Stimulated activated naive CD8-positive, alpha-beta T cell treated with anti-CD3 and anti-CD28 coated beads, Interleukin-15, Interleukin-2, amounts not matched to agents 100 U/mL and 50 U/mL, for 24 hours (primary cell): Measurements from ENCODE around the gene DDX3Y.

Source experiments
- ATAC-seq: fragments of 150-1000 bp; cut with Tn5 transposase; one replicate; pipeline ENCODE4 v1.10.0; 2021
- DNase-seq: peaks from one replicate; pipeline ENCODE4 v3.0.0; 2021

DDX3Y gene

DNA sequence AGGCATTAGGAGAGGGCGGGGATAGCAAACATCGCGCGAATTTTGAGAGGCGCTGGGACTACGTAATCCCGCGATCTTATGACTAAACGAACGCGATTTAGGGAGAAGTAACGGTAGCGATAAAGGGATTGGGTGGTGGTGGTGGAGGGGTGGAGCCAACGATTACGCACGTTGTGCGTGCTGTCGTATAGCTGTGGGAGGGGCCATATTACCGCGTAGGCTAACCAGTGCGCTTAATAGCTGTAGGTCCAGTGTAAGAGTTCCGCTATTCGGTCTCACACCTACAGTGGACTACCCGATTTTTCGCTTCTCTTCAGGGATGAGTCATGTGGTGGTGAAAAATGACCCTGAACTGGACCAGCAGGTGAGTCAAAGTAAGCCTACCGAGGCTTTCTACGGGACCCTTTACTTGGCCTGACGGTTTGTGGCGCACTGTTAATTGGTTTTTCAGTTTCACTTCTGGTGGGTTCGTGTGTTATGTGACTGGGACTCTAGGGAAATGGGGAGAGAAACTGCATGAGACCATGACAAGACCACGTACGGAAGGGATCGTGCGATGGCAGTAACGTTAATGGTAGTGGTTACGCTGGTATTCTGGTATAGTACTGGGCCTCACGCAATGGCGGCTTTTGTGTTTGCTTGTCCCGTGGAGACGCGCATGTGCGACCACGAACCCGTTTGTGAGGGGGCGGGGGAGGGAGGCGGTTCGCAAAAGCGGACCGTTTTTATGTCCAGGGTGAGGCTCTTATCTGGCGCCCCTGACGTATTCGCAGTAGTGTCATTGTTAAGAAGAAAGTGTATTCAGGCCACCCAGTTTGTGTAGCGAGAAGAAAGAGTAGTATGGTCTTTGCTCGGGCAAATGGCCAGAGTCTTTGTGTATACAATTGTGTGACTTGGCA lies at the start of gene DDX3Y:
Gene DDX3Y (plus strand): TSS at position 251 of the 899 bp plus-strand sequence. CDS start 69 bp downstream, at position 320.
- DNase-seq, result peak; percentile 80
- ATAC-seq, result peak; percentile 97

DNA sequence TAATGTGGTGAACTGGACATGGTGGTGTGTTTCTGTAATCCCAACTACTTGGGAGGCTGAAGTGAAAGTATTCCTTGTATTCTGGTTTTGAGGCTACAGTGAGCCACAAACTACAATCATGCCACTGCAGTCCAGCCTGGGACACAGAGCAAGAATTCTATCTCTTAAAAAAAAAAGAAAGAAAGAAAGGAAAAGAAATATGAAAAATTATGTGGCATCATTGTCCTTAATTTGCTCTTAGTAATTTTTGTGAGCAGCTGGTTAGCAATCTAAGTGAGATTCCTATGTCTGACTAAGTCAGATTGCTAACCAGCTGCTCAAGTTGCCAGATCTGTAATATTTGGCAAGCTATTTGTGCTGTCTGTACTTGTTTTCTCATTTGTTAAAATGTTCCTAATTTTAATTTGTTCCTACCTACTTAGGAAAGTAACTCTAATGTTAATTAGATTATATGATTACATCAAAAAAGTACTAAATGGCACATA lies 48.8 kb upstream of the DDX3Y start:
- ATAC-seq (no peak), DNase-seq (no peak)

DNA sequence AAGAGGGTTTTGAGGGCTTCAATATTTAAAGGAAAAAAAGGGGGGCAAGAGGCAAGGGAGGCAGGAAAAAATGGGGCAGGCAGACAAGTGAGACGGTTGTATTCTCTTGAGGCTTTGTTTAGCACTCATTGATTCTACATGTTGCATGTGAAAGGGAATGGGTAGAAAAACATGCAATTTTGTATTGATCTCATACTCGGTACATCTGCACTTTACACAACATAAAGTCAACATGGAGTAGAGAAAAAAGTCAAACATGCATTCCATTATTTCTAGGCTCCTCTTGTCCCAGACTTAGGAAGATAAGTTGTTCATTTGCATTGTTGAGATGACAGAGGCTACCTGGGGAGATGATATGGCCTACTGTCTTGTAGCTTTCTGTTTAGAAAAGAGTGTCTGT lies 36.7 kb upstream of the DDX3Y start:
- ATAC-seq, result no peak

DNA sequence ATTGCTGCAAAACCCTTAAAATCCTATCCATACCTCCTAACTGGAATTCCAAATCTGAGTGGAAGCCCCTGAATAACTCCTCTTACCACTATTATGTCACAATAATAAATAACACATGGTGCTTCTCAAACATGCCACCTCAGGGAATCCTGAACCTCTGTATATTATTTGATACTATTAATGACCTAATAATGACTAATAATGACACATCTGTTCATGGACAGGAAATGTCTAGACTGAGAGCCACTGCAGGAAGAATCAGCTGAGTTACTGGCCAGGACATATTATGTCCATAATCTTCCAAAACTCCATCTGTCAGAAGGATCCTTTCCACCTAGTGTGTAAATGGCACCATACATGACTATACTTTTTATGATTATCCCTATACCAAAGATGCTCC lies 7.7 kb upstream of the DDX3Y start:
- no peak for DNase-seq
- ATAC-seq, result no peak

More for the DNA sequence above, 36.7 kb upstream of the DDX3Y start:
- DNase-seq, result no peak

DNA sequence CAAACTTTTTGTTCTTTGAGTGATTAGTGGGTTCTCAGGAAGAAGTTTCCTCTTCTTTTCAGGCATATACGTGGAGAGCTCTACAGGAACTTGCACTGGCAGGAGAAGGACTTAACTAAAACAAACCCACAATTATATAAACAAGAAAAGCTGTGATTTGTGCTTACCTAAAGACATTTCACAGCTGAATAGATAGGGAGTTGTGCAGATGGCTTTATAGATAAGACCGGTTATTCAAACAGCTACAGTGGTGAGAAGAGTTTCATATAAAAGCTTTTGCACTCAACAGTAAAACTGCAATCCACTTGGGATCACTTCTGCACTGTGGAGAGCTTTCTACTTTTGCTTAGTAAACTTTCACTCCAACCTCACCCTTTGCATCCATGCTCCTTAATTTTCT lies 6.1 kb upstream of the DDX3Y start:
- DNase-seq, result no peak

DNA sequence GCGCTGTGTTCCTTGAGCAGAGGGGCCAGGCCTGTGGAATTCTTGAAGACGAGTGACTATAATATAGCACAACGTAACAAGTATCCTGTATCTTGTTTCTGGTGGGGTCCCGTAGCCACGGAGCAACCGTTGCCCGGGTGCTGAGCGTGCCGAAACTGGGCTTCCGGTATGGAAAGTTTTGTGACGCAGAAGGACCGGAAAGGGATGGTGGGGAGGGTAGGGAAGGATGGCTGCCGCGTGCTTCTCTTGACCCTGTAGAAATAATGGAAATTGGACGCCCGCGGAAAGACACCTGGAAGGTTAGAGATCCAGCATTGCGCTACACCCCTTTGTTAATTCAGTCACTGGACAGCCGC lies 827 bp downstream of the DDX3Y start:
- DNase-seq (peak; percentile 75), ATAC-seq (peak; percentile 66)

More for the DNA sequence above, 6.1 kb upstream of the DDX3Y start:
- ATAC-seq, result no peak

DNA sequence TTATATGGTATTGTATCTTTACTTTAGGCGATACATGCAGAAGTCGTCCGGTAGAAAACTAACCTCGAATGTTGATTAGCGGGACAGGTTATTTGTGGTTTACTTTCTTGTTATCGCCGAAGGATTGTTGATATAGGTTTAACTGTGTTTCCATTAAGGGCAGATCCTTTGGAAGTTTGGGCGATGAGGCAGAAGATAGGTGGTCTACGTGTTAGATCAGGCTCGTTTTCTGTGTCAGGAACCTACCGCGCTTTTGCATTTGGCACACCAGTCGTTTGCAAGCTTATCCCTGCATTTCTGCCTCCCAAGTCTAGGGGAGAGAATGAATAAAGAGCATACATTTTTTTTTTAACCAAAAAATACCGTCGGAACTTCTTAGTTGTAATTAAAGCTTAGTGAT lies 1.2 kb downstream of the DDX3Y start:
- ATAC-seq (no peak), DNase-seq (no peak)

DNA sequence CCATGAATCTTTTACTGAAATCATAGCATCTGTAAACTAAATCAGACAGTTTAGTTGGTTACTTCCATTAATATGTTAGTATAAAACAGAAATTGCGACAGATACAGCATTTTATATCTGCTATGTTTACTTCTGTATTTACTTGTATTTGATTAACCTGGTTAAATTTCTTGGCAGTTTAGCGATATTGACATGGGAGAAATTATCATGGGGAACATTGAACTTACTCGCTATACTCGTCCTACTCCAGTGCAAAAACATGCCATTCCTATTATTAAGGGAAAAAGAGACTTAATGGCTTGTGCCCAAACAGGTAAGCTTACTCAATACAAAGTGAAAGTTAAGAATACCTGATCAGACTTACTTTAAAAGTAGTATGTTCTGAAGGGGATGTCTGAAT lies 8.9 kb downstream of the DDX3Y start:
- no peak for ATAC-seq

DNA sequence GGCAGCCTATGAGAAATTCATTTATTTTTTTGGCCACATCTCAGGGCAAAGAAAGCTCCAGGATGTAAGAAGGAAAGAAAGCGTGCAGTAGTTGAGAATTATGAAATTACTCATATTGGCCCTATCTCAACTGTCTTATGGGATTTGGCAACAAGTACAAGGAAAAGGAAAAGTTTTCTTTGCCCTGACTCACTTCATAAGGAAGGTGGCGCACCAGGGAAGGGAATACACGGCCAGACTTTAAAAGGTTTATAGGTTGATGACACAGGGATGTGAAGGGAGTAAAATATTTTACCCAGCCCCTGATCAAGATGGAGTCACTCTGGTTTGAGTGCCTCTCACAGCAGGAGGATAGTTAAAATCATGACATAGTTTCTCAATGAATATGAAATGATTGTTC lies 23.4 kb downstream of the DDX3Y start:
- DNase-seq, result no peak
- ATAC-seq, result no peak

More for the DNA sequence above, 8.9 kb downstream of the DDX3Y start:
- no peak for DNase-seq

DNA sequence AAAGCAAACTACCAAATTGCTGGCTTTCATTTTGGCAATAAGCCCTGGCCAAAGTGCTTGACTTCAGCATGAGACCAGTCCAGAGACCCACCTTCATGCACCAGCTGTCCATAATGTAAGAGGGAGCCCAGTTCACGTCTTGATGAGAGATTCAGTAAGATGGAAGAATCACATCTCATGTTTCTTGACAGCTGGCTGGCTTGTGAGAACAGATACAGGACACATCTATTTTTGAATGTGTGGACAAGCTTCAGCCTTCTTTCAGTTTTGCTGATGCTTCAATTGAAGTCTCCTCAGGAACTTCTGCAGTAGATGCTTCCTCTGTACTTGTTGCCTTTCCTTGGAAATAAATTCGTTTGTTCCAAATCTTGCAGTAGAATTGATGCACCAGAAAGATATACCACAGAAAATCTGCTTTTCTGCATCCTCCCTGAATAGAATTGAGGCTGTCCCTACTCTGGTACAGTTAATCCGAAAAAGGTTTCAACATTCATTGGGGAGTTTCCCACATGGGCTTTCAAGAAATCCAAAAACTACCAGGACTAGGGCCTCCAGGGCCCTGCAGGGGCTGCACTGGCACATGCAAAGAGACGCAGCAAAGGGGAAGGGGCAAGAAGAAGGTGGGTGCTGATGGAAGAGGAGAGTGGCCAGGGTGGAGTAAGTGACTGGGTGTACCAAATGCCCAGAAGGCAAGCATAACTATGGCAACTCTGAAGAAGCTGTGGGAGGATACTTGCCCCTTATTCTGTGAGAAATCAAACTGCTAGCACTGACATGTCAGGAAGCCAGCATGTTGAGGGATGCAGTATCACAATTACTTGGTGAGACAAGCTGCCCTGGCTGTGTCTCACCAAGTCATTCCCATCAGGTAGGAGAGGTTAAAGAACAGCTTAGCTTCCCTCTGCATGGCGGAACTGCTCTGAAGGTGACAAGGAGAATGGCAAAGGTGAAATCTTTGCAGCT lies 37.3 kb downstream of the DDX3Y start:
- no peak for DNase-seq
- no peak for ATAC-seq
